Posterior vena cava (tissue), 2 donors: ENCODE results near the gene ZC3H6. TPM values are rescaled to one million over a fixed set of nuclear protein-coding genes. Genes with fewer than 3 reads are reported as not detected.
"Not testable (repeated sequence)": the region's sequence is repeated elsewhere in the genome, so short reads cannot be mapped to it uniquely, and the experiment has no call there.

Experiments used
- DNase-seq: peaks from one replicate; pipeline ENCODE4 v3.0.0-alpha.2; 2020; ENCODE audit warnings: low spot score
- intact Hi-C, 2 donors: fragments of 100-400 bp; cut with DNase I; formaldehyde crosslinking; loops; one replicate each; pipeline versions ENCODE4 v1.14.1 to v1.14.2; 2022 to 2023
- total RNA-seq, 2 donors: library from RNA; stranded (reverse); fragmentation: NEBNext Ultra II Directional; extraction: Animal tissue kit (Norgen Biotek cat#: 25700); gene quantifications; one replicate each; pipeline ENCODE4 v1.2.1, GENCODE V29; 2021
- donor health status: DM: yes; HTN: yes; CAD: no.
- donor health status: DM: yes; HTN: yes; CAD: no.

The ZC3H6 gene
- total RNA-seq, 2 donors from 2014 or later = 16.3 to 17.0 TPM

GRCh38 chr2:112268547-112268946 is 6.8 kb upstream of the ZC3H6 start:
- intact Hi-C loops = loop anchor here in 1 of 2 donors (10.0 kb wide), 1 partner anchor 166 kb away; the partner anchor contains the start of gene RGPD8
- DNase-seq = no peak

GRCh38 chr2:112272669-112273068 is 2.7 kb upstream of the ZC3H6 start:
- intact Hi-C loops = no loop called here
- DNase-seq = no peak

GRCh38 chr2:112273349-112273748 is 2.0 kb upstream of the ZC3H6 start:
- intact Hi-C loops = no loop called here
- DNase-seq = no peak

GRCh38 chr2:112275887-112276773 is 733 bp downstream of the ZC3H6 start:
- intact Hi-C loops = no loop called here
- DNase-seq = peak; percentile 97

- no peak for DNase-seq
- intact Hi-C loops = no loop called here
Observed at GRCh38 chr2:112276954-112277353, 1.6 kb downstream of the ZC3H6 start.

- DNase-seq = no peak
- intact Hi-C loops = no loop called here
Observed at GRCh38 chr2:112277596-112278220, 2.3 kb downstream of the ZC3H6 start.

GRCh38 chr2:112282066-112282465 is 6.7 kb downstream of the ZC3H6 start:
- intact Hi-C loops, DNase-seq: not testable (repeated sequence)

- DNase-seq = not testable (repeated sequence)
Observed at GRCh38 chr2:112283535-112283934, 8.1 kb downstream of the ZC3H6 start.

GRCh38 chr2:112290088-112290487 is 14.7 kb downstream of the ZC3H6 start:
- no peak for DNase-seq
- intact Hi-C loops = no loop called here

More at GRCh38 chr2:112283535-112283934, 8.1 kb downstream of the ZC3H6 start:
- intact Hi-C loops = not testable (repeated sequence)

GRCh38 chr2:112290648-112291047 is 15.3 kb downstream of the ZC3H6 start:
- no peak for DNase-seq
- intact Hi-C loops = no loop called here

GRCh38 chr2:112293636-112294401 is 18.4 kb downstream of the ZC3H6 start:
- no peak for DNase-seq
- intact Hi-C loops = no loop called here

GRCh38 chr2:112295407-112296078 is 20.1 kb downstream of the ZC3H6 start:
- intact Hi-C loops = no loop called here
- DNase-seq = no peak

GRCh38 chr2:112296407-112296806 is 21.0 kb downstream of the ZC3H6 start:
- intact Hi-C loops = no loop called here
- no peak for DNase-seq

- no peak for DNase-seq
- intact Hi-C loops = no loop called here
Observed at GRCh38 chr2:112301171-112301584, 25.8 kb downstream of the ZC3H6 start.

- DNase-seq = no peak
- intact Hi-C loops = no loop called here
Observed at GRCh38 chr2:112301973-112302372, 26.6 kb downstream of the ZC3H6 start.

GRCh38 chr2:112304298-112304941 is 29.0 kb downstream of the ZC3H6 start:
- no peak for DNase-seq
- intact Hi-C loops = no loop called here

GRCh38 chr2:112305132-112305531 is 29.7 kb downstream of the ZC3H6 start:
- no peak for DNase-seq
- intact Hi-C loops = no loop called here

- intact Hi-C loops = no loop called here
- DNase-seq = no peak
Observed at GRCh38 chr2:112310906-112311305, 35.5 kb downstream of the ZC3H6 start.

- intact Hi-C loops = no loop called here
Observed at GRCh38 chr2:112311932-112312331, 36.5 kb downstream of the ZC3H6 start.

More at GRCh38 chr2:112311932-112312331, 36.5 kb downstream of the ZC3H6 start:
- DNase-seq = no peak
